OCI-M1 (cell line): ENCODE measurements around the gene CRYBG3.
A peak's percentile ranks its signal among the peaks of the same experiment; 100 is the strongest.
"Not testable (repeated sequence)": the region's sequence is repeated elsewhere in the genome, so short reads cannot be mapped to it uniquely, and the experiment has no call there.

ENCODE experiments used
- DNase-seq: peaks from one replicate; lab custom pipeline; 2025; lab: John Stamatoyannopoulos, UW

CRYBG3 gene

DNA sequence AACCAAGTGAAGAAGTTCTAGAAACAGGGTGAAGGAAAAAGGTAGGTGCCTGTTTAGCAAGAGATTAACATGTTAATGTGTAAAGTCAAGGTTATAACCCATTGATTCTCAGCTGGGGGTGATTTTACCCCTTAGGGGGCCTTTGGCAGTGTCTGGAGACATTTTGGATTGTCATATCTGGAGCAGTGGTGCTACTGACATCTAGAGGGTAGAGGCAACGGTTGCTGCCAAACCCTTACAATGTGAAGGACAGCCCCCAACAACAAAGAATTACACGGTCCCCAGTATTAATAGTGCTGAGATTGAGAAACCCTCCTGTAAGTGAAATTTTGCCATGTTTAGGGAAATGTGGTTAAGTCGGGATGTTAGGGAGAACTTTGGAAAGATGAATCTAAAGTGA lies 74.7 kb downstream of the CRYBG3 start:
- DNase-seq: no peak

DNA sequence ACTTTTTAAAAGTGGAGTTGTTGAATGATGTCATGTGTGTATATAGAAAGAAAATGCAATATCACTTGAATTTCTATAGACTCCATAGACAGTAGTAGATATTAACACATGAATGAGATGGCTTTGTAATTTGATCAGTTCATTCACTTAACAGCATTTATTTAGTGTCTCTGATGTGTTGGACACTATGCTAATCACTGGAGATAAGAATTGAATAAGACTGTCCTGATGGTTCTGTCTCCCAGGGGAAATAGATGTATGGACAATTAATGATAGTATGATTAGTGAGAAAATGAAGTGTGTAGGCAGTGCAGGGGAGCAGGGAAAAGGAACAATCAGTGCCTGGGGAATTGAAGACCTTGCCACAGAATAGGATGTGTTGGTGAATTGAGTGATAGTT lies 77.5 kb downstream of the CRYBG3 start:
- no peak for DNase-seq

DNA sequence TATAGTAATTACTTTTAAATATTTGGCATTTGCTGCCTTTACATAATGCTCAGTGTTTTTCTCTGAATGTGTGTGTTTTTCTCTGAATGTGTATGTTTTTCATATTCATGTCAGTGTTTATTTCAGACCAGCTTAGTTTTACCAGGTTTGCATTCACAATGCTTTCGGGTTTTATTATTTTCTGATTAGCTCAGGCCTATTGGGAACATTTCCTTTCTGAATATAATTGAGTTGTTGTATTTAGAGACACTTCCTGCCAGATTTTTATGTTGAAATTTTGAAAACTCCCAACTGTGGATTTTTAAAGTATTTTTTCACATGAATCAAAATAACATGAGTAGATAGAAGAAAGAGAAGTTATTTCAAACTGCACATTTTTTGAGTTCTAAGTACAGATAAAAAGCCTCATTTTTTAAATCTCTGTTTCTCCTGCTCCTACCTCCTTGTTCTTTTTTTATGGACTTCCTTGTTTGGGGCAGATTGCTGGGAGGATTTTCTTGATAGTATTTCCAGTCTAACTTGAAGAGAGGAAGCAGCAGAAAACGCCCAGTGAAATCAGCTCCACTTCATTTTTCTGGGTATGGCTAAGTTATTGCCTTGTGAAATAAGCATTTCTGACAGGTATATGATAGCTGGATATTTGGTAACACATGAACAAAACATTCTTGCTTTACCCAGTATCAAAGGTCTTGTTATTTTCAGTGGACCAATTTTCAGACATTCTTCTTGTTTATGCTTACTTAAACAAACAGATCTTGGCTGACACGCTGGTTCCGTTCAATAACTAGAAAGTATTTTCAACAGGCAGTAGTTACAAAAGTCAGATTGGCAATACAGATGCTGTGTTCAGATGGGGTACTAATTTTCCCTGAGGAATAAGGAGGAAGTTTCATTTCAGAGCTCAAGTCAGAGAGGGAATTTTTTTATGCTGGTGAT lies 79.8 kb downstream of the CRYBG3 start:
- DNase-seq: peak; percentile 9

DNA sequence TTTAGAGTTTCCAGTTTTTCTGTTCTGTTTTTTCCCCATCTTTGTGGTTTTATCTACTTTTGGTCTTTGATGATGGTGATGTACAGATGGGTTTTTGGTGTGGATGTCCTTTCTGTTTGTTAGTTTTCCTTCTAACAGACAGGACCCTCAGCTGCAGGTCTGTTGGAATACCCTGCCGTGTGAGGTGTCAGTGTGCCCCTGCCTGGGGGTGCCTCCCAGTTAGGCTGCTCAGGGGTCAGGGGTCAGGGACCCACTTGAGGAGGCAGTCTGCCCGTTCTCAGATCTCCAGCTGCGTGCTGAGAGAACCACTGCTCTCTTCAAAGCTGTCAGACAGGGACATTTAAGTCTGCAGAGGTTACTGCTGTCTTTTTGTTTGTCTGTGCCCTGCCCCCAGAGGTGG lies 88.0 kb downstream of the CRYBG3 start:
- not testable (repeated sequence) for DNase-seq

DNA sequence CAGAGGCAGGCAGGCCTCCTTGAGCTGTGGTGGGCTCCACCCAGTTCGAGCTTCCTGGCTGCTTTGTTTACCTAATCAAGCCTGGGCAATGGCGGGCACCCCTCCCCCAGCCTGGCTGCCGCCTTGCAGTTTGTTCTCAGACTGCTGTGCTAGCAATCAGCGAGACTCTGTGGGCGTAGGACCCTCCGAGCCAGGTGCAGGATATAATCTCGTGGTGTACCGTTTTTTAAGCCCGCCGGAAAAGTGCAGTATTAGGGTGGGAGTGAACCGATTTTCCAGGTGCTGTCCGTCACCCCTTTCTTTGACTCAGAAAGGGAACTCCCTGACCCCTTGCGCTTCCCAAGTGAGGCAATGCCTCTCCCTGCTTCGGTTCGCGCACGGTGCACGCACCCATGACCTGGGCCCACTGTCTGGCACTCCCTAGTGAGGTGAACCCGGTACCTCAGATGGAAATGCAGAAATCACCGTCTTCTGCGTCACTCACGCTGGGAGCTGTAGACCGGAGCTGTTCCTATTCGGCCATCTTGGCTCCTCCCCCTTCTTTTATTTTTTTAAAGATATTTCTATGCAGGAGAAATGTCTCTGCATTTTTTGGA lies 88.5 kb downstream of the CRYBG3 start:
- not testable (repeated sequence) for DNase-seq

DNA sequence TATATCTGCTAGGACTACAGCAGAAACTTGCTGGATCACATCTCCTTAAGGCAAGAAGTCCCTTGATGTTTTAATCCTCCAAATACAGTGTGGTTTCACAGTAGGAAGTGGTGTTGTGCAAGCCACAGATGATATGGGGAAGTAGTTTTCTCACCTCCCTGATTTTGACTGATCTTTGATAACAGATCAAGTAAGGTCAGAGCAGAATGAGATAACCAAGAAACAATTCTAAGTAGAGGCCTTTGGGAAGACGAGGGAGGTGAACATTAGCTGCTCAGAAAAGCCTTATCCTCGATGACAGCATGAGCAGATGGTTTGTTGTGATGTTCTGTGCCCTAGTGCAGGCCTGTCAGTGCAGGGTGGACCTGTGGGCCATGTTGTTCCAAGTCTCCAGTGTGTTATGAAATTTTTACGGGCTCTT lies 89.1 kb downstream of the CRYBG3 start:
- DNase-seq: no peak

DNA sequence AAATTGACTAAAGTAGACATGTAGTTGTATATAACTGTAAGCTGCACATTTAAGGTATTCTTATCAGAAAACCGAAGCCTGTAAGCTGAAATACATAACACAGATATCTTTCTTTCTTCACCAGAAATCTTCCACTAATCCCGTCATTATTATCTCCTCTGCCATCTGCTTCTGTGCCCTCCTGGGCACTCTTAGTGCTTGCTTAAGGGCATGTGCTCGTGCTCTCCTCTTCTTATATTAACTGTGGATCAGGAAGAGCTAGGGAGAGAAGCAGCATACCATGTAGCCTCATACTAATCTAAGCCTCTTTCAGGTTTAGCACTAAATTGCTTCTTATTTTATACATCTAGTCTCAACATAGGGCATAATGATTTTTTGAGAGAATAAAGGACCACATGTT lies 89.6 kb downstream of the CRYBG3 start:
- DNase-seq: no peak

DNA sequence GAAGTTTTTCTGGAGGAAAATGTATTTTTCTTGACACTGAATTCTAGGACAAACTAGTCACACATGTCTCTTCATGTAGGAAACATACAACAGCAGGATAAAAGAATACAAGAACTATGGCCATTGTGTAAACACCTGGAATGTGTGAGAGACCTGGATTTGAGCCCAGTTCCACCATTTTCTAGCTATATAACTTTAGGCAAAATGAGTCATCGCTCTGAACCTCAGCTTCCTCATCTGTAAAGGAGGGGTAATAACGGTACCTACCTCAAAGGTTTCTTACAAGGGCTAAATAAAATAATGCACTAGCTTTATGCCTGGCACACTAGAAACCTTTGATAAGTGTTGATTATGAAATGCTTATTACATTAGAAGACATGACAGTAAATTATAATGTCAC lies 92.6 kb downstream of the CRYBG3 start:
- DNase-seq: no peak

DNA sequence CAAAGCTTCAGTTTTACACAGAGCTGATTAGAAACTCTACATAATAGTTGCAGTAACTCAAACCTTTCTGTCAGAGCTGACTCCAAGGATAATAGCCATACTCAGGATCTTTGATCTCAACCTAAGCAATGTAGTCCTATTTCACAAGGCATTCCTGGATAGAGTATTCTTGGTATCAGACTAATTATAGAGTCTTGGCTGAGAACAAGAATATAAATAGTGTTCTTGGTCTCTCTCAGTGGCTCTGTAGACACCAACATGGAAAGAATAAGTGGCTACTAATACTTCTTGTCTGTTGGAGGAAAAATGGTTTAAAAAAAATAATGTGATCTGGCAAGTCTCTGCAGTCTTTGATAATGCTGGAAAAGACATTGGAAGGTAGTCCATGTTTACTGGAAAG lies 94.8 kb downstream of the CRYBG3 start:
- DNase-seq: no peak

DNA sequence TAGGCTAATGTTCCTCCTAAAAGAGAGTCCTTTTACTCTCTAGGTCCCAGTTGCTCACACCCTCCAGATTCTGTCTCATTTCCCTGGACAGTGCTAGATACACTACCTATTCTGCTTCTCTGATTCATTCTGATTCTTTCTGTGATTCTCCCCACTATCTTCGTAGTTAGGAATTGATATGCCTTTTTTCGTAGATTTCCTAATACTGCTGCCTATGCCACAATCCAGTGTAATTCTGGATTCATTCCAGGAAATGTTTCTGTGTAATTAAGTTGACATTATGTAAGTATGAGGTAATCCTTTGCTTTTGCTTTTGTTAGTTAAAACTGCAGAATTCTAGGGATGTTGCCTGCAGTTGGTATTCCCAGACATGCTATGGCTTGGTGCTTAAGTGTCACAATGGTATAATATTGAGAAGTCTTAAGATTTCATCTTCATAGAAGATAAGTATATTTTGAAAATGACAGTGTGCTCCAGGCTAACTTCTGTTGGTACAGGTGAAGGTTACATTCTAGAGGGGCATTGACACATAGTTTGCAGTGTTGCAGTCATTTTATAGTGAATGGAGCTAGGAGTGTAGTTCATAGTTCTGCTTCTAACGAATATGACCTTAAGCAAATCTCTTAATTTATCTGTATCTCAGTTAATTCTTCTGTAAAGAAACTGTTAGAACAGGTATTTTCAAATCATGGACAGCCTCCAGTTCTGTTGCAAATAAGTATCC lies 96.2 kb downstream of the CRYBG3 start:
- no peak for DNase-seq

DNA sequence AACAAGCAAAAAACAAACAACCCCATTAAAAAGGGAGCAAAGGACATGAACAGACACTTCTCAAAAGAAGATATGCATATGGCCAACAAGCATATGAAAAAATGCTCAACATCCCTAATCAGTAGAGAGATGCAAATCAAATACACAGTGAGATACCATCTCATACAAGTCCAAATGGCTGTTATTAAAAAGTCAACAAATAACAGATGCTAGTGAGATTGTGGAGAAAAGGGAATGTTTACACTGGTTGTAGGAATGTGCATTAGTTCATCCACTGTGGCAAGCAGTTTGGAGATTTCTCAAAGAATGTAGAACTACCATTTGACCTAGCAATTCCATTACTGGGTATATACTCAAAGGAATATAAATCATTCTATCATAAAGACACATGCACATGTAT lies 105.9 kb downstream of the CRYBG3 start:
- no peak for DNase-seq

DNA sequence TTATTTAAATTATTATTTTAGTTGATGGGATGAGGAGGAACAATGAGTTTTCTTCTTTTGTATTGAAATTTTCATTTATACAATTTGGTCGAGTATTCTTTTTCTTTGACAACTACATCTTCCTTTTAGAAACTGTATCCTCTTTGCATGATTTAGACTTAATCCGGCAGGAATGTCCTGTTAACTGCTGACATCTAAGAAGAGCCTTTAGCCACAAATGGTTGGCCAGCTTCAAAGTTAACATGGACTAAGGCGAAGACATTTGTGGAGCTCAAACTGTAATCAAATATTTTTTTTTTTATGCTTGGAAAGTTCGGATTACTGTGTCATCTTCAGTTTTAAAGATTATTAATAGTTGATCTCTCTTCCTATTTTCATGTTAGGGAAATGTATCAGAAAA lies 107.2 kb downstream of the CRYBG3 start:
- no peak for DNase-seq

DNA sequence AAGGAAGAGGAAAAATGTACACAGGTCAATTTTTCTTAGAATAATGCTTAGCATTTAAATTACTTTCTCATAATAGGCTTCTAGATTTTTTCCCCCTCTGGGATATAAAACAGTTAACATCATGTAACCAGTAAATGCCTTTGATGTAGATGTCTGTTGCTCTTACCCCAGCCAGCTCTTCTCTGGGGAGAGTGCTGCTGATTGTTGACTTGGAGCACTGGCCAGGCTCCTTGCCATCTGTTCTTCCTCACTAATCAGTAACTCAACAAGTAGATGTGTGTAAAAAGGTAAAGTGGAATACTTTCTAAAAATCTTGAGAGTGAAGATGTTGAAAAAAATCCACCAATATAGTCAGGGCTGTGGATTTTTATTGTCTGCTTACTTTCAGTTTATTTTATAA lies 108.2 kb downstream of the CRYBG3 start:
- DNase-seq: no peak

DNA sequence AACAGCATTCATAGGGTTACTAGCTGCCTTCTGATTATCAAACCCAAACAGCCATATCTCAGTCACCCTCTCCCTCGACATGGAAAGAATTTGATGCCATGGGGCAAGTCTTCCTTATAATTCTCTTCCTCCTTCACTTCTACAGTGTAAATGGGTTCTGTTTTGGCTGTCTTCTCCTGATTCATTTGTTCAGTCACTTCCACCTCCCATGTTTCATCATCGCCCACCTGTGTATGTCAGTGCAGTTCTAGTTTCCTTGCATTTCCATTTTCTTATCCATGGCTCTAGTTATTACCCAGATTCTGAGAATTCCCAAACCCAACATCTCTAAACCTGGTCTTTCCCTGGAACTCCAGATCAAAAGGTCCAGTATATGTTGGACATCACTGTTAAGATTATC lies 109.4 kb downstream of the CRYBG3 start:
- no peak for DNase-seq

DNA sequence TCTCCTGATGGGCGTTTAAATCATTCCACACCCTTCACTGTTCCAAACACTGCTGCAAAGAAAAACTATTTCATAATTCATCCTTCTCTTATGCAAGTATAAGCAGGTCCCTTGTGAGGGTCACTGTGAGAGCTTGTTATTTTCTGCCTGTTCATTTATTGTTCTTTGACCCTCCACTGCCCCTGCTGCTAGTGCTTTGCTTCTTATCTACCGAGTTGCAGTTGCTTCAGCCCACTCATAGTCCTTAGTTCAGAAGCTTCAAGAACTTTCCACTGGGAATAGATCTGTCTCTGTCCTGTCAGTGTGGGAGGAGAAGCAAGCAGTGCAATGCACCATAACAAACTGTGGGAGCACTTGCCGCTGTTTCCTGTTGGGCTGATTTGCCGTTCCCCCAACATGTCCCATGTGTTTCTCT lies 110.6 kb downstream of the CRYBG3 start:
- DNase-seq: peak; percentile 54

DNA sequence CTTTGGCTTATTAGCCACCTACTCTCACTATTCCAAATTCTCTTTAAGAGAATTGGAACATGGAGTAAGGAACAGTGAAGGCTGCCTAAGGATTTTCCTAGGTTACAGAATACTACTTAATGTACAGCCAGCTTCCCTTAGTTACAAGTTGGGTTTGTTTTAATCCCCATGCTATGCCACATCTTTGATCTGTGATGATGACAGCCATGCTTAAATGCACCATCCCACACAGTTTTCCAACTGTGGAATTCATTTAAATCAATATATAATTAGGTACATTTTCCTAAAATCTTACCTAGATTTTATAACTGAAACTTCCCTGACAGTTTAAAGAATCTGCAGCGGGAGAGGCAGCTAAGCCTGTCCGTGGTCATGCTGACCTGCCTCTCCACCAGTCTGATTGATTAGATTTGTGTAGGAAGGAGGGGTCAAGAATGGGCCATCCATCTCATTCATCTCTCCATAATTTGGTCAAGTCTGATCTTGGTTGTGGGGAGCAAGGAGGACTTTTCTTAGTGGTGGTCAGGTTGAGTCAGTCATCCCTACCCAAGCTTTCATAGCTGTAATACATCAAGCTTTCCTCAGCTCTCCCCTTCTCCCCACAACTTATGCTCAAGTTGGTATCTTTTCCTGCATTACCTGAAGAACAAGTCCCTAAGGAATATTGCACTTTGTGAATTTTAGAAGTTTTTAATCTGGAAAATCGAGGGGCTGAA lies 113.3 kb downstream of the CRYBG3 start:
- DNase-seq: no peak

DNA sequence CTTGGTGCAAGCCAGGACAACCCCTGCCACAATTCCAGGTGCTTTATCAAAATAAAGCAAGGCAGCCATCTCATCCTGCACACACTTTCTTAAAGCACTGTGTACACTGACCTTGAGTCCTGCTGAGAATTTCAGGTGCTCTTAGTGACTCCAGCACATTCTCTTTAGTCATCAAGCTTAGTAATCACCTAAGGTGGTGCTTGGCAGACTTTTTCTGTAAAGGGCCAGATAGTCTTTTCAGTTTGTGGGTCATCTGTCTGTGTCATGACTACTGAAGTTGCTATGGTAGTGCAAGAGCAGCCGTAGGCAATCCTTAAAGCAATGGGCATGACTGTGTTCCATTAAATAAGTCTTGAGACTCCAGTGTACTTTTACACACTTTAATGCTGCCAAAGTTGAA lies 114.0 kb downstream of the CRYBG3 start:
- no peak for DNase-seq

DNA sequence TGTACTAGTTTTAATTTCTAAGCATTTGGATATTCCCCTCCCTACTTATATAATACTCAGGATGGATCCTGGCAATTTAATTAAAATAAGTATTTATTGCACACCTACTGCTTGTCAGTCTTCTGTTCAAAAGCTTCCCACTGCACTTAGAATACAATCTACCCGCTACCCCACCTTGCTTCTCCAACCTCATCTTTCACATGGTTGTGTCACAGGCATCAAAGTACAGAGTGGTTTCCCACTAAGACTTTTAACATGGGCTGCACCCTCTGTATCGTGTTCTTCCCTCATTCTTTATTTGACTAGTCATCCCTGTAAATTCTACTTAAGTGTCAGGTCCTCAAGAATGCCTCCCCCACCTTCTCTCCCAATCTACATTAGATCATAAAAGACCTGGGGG lies 115.4 kb downstream of the CRYBG3 start:
- no peak for DNase-seq

DNA sequence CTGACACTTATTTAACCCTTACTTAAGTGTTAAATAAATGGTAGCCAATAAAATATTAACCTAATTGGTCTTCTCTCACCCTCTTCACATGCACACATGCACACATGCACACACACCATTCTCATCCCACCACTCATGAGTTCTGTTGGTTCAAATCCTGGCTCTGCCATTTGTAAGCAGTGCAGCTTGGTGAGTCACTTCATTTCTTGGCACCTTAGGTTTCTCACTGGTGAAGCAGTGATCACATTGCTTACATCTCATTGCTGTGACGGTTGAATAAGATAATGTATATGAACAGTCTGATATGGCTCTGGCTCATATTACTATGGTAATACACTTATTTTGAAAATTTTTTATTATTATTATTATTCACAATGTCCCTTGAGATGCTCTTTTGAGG lies 116.6 kb downstream of the CRYBG3 start:
- no peak for DNase-seq

DNA sequence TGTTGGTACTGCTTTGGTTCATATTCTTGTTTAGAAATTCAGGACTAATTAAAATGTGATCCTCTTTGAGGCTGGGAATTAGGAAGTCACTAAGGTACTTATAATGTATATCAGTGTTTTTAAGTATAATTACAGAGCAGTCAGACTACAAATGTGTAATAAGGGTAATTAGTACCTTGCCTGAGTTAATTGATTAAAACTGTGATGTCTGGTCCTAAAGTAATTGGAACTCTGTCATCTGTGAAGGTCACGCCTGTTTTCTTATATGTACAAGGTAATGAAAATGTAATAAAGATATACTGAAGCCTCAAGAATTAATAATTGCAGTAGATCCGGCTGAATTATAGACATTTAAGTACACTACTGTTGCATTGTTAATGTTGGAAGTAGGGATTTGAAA lies 117.6 kb downstream of the CRYBG3 start:
- DNase-seq: no peak

DNA sequence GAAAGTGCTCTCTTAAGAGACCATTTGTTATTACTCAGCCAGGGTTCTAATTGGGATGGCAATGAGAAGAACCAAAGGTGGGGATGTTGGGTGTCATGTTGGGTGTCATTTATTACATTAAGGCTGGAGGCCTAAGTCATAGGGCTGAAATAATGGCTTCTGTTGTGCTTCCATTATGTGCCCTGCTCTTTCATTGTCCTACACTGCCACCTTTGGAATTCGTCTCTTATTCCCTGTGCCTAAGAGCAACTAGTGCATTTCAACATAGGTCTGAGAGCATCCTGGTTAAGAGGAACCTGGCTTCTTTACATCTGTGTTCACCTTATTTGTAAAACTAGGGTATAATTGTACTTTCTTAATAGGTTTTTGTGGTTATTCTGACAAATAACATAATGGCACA lies 118.2 kb downstream of the CRYBG3 start:
- peak; percentile 32 for DNase-seq

DNA sequence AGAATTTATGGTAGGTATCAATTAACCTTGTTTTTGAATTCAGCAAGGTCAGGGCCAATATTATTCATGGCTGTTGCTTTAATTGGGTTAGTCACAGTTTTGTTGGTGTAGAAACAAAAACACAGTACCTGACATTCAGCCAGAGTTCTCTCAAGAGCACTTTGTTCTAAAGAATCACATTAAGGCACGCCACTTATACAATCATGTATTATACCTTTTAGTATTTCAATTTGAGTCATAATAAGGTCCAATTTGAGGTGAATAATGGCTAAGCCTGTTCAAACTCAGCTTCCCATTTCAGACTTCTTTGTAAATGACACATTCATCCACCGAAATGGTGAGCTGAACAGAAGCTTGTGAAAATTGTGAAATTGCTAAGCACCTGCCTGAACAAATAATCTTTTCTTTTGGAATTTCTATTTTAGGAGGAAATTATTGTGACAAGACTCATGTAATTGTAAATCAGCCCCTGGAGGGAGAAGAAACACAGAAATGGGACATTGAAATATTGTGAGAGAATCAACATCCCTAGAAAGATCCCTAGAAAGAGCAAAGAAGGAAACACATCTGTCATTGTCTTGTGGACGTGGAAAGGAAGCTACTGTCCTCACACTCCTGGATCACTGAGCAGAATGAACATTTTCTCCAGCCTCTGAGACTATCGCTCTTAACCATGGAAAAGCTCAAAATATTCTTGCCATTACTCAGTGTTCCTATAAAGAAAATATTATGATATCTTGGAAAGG lies 121.2 kb downstream of the CRYBG3 start:
- no peak for DNase-seq
